ENCODE measurements around the gene FITM2.

- TF ChIP-seq CTCF (IDR thresholded peaks at IDR 0.05; ENCODE audit: extremely low read depth in 1 of 2, insufficient read depth in 1 of 2, low read depth in 1 of 2, low read length in 2 of 2) (no peak), POLR2A (IDR thresholded peaks at IDR 0.05; ENCODE audit: low read depth, low read length) (no peak)
Observed at GRCh38 chr20:44357555-44358125, 46.6 kb upstream of the FITM2 start.
